HepG2 (cell line): ENCODE data around the gene ZNF324B. TPM values are rescaled to one million over a fixed set of nuclear protein-coding genes. Genes with fewer than 3 reads are reported as not detected.

Experiments
- ATAC-seq: fragments of 200-7000 bp; cut with Tn5 transposase; 3 replicates; pipeline ENCODE4 v1.9.1; 2020; ENCODE audit warnings: mild to moderate bottlenecking, moderate library complexity
- BruUV-seq: library from RNA; stranded (reverse); fragments of 400-500 nt; replicated peaks from 2 replicates; lab custom pipeline; 2021; lab: Mats Ljungman, UMichigan
- CTCF ChIA-PET: fragments of 300-600 bp; formaldehyde crosslinking; extraction: SDS; loops from one replicate; lab custom pipeline; 2021; ENCODE audit warnings: low total read pairs, inconsistent platforms, low intra/inter-chr PET ratio; lab: Yijun Ruan, JAX
- POLR2A ChIA-PET: fragments of 350-600 bp; sonication (Branson Sonifier 250); formaldehyde crosslinking; loops from one replicate; lab custom pipeline; 2020; ENCODE audit warnings: antibody characterized with exemption, inconsistent platforms; lab: Yijun Ruan, JAX
- DNase-seq: peaks from one replicate; pipeline ENCODE4 v3.0.0-alpha.2; 2015; ENCODE audit warnings: low spot score
- FAIRE-seq: peaks from 3 replicates; lab custom pipeline; 2011; peaks lifted over from hg19 to GRCh38; lab: Jason Lieb, UNC
- H2AFZ ChIP-seq: one replicate; pipeline ENCODE4 v1.6.1; 2011; ENCODE audit warnings: low read length, inconsistent platforms
- H3K27ac ChIP-seq: fragments of 300-600 bp; 3 replicates; pipeline ENCODE4 v1.8.0; 2011; ENCODE audit warnings: mixed run types, mild to moderate bottlenecking, mixed read lengths, low read length, inconsistent platforms; ENCODE audit not compliant: insufficient read depth; ENCODE audit errors: extremely low read length
- H3K27me3 ChIP-seq, 2 experiments: fragments of 200-600 bp in 1 of 2; 2 replicates in 1 of 2; 3 replicates in 1 of 2; pipeline versions ENCODE4 v1.6.0 to v1.8.0; 2011; ENCODE audit warnings: low read length in 2 of 2, mild to moderate bottlenecking in 2 of 2, moderate library complexity in 2 of 2, inconsistent platforms in 1 of 2; ENCODE audit not compliant: insufficient read depth in 2 of 2, control insufficient read depth in 1 of 2
- H3K36me3 ChIP-seq, 2 experiments: fragments of 200-600 bp in 1 of 2; replicated peaks in 1 of 2; 2 replicates in 1 of 2; 3 replicates in 1 of 2; pipeline versions ENCODE4 v1.5.1 to v1.8.0; 2011; ENCODE audit warnings: low read length in 2 of 2, inconsistent platforms in 1 of 2; ENCODE audit not compliant: insufficient read depth in 2 of 2, control insufficient read depth in 1 of 2
- H3K4me1 ChIP-seq: 2 replicates; pipeline ENCODE4 v1.5.1; 2012; ENCODE audit warnings: low read length, inconsistent platforms; ENCODE audit not compliant: insufficient read depth
- H3K4me2 ChIP-seq: 2 replicates; pipeline ENCODE4 v1.6.0; 2011; ENCODE audit warnings: low read depth, low read length, inconsistent platforms
- H3K4me3 ChIP-seq, 3 experiments: fragments of 200-600 bp in 1 of 3; sonication (generic), shearing (Covaris generic) in 1 of 3; replicated peaks in 1 of 3; 2 replicates each; pipeline ENCODE4 v1.5.1; 2011 to 2016; ENCODE audit warnings: low read length in 3 of 3, inconsistent platforms in 2 of 3, low read depth in 2 of 3, mild to moderate bottlenecking in 2 of 3, control low read depth in 1 of 3, mixed read lengths in 1 of 3; ENCODE audit not compliant: insufficient read depth in 1 of 3
- H3K79me2 ChIP-seq: one replicate; pipeline ENCODE4 v1.6.1; 2011; ENCODE audit warnings: low read length, inconsistent platforms; ENCODE audit not compliant: insufficient read depth
- H3K9ac ChIP-seq: 2 replicates; pipeline ENCODE4 v1.6.0; 2011; ENCODE audit warnings: mild to moderate bottlenecking, low read depth, low read length, inconsistent platforms; ENCODE audit not compliant: insufficient read depth
- H3K9me3 ChIP-seq: 2 replicates; pipeline ENCODE4 v1.5.1; 2012; ENCODE audit warnings: mild to moderate bottlenecking, low read length
- H4K20me1 ChIP-seq: 2 replicates; pipeline ENCODE4 v1.6.0; 2011; ENCODE audit warnings: inconsistent platforms, mild to moderate bottlenecking, low read length, moderate library complexity; ENCODE audit not compliant: insufficient read depth
- ARNTL ChIP-seq: sonication (generic); formaldehyde crosslinking; IDR thresholded peaks from 2 replicates; pipeline ENCODE4 v1.4.0; 2020; ENCODE audit warnings: mild to moderate bottlenecking, missing genetic modification reagents
- BORCS8-MEF2B ChIP-seq: sonication (generic); formaldehyde crosslinking; IDR thresholded peaks from 2 replicates; pipeline ENCODE4 v1.8.0; 2022; ENCODE audit warnings: mild to moderate bottlenecking, missing genetic modification reagents
- CAMTA2 ChIP-seq: sonication (generic); formaldehyde crosslinking; IDR thresholded peaks from 2 replicates; pipeline ENCODE4 v1.4.0; 2020; ENCODE audit warnings: mild to moderate bottlenecking, missing genetic modification reagents, borderline replicate concordance
- GFI1 ChIP-seq: sonication (generic); formaldehyde crosslinking; IDR thresholded peaks from 2 replicates; pipeline ENCODE4 v1.5.0; 2020; ENCODE audit warnings: missing genetic modification reagents, mild to moderate bottlenecking, borderline replicate concordance
- GMEB1 ChIP-seq: sonication (generic); formaldehyde crosslinking; IDR thresholded peaks from 2 replicates; pipeline ENCODE4 v1.5.1; 2020; ENCODE audit warnings: missing genetic modification reagents, mild to moderate bottlenecking, borderline replicate concordance
- HMGXB4 ChIP-seq, 2 experiments: sonication (generic) in 1 of 2; formaldehyde crosslinking in 1 of 2; IDR thresholded peaks; 2 replicates each; pipeline versions ENCODE4 v1.4.0 to v1.6.1; 2018 to 2020; ENCODE audit warnings: missing genetic modification reagents in 2 of 2, borderline replicate concordance in 1 of 2, low read depth in 1 of 2, mild to moderate bottlenecking in 1 of 2, missing biosample characterization in 1 of 2
- IKZF4 ChIP-seq: sonication (generic); formaldehyde crosslinking; IDR thresholded peaks from 2 replicates; pipeline ENCODE4 v1.5.1; 2020; ENCODE audit warnings: borderline replicate concordance, mild to moderate bottlenecking, low read depth, missing genetic modification reagents; ENCODE audit errors: not compliant biosample characterization
- MBD4 ChIP-seq: IDR thresholded peaks from 2 replicates; pipeline ENCODE4 v1.6.1; 2012; ENCODE audit warnings: low read length, inconsistent platforms, borderline replicate concordance
- NFYB ChIP-seq: sonication (generic); formaldehyde crosslinking; IDR thresholded peaks from 2 replicates; pipeline ENCODE4 v1.4.0; 2020; ENCODE audit warnings: missing genetic modification reagents
- SNAPC5 ChIP-seq: sonication (generic); formaldehyde crosslinking; IDR thresholded peaks from 2 replicates; pipeline ENCODE4 v1.8.1; 2023; ENCODE audit warnings: mild to moderate bottlenecking, missing genetic modification reagents, borderline replicate concordance
- ZNF234 ChIP-seq: sonication (generic); formaldehyde crosslinking; conservative IDR thresholded peaks from 2 replicates; pipeline ENCODE4 v1.5.1; 2020; ENCODE audit warnings: mild to moderate bottlenecking, missing genetic modification reagents
- ZNF414 ChIP-seq: sonication (generic); formaldehyde crosslinking; IDR thresholded peaks from 2 replicates; pipeline ENCODE4 v1.5.0; 2020; ENCODE audit warnings: missing genetic modification reagents
- ZNF501 ChIP-seq: sonication (generic); formaldehyde crosslinking; IDR thresholded peaks from 2 replicates; pipeline ENCODE4 v1.5.1; 2020; ENCODE audit warnings: mild to moderate bottlenecking, moderate library complexity, missing genetic modification reagents
- ZNF788 ChIP-seq: sonication (generic); formaldehyde crosslinking; IDR thresholded peaks from 2 replicates; pipeline ENCODE4 v1.5.0; 2020; ENCODE audit warnings: mild to moderate bottlenecking, missing genetic modification reagents, borderline replicate concordance
- WGBS: methylation state at CpG from one replicate; pipeline ENCODE4 v1.1.6; 2017; ENCODE audit warnings: low lambda C conversion rate; 5-methylcytosine and 5-hydroxymethylcytosine counted together
- in situ Hi-C: cut with HindIII; loops from 2 replicates; pipeline ENCODE4 v1.10.0; 2017; ENCODE audit warnings: low pct_unique_long_range_greater_than_20kb; ENCODE audit not compliant: extremely low pct_ligation_motif_present
- intact Hi-C: fragments of 100-400 bp; cut with micrococcal nuclease; formaldehyde crosslinking; loops from one replicate; pipeline ENCODE4 v1.10.0; 2022; ENCODE audit not compliant: unreplicated experiment
- polyA plus RNA-seq, 8 experiments: library from polyadenylated mRNA; depleted of rRNA in 3 of 8; stranded (reverse) in 7 of 8; unstranded in 1 of 8; fragments of >200 nt; fragmentation: Illumina TruSeq in 4 of 8; extraction: Trizol in 4 of 8; gene quantifications; 2 replicates each; pipeline versions ENCODE4 v1.2.1 to v1.2.3, GENCODE V29; 2011 to 2016; ENCODE audit warnings: low read depth in 4 of 8, missing spikeins in 1 of 8, mixed read lengths in 1 of 8; ENCODE audit not compliant: insufficient read depth in 1 of 8
- total RNA-seq, 5 experiments: library from RNA; depleted of rRNA; stranded (reverse); fragments of >200 nt; fragmentation: Illumina TruSeq; extraction: Trizol; gene quantifications; 2 replicates each; pipeline ENCODE4 v1.2.3, GENCODE V29; 2016; ENCODE audit warnings: low read depth in 1 of 5

ZNF324B gene
- total and polyA plus RNA-seq, 2 of the 13 experiments (the other 11 are each of a cell fraction or from before 2014, with no cell fraction given): 0.53 to 3.0 TPM

GRCh38 chr19:58408152-58409009 is 43.0 kb upstream of the ZNF324B start, which contains the start of gene ZNF584:
TSS of gene ZNF584 (plus strand) at chr19:58408649. CDS start at chr19:58409148, 499 bp downstream.
- Histone ChIP-seq H3K27me3 (no peaks in the 10 kb centered on the region; a peak in 1 of 5 replicates), H4K20me1 (no peaks in the 10 kb centered on the region), H3K9ac (peak within 1 kb of the TSS; percentile 89), H3K36me3 (no peaks in the 10 kb centered on the region), H3K4me3 (peak within 1 kb of the TSS; percentile 89 to 98 (median 95)), H3K79me2 (peaks cover 21% of the 10 kb centered on the region), H3K4me1 (peaks cover 32% of the 10 kb centered on the region), H3K27ac (peak within 1 kb of the TSS; percentile 85), H2AFZ (peak within 1 kb of the TSS; percentile 46), H3K9me3 (no peaks in the 10 kb centered on the region), H3K4me2 (peak within 1 kb of the TSS; percentile 93)
- in situ Hi-C loops: no loop called here
- peak; percentile 90 for ATAC-seq
- ChIA-PET POLR2A (interaction anchor here (0.5 to 1.2 kb wide), 22 partner anchors 11 to 225 kb away, joined by 3 to 16 read pairs (median 4); partner anchors contain the start of genes RPS5, ZNF274, ZNF324B and ZNF497), CTCF (no interaction called here)
- no TSS peak for BruUV-seq
- WGBS: no CpG with 5 or more reads among the region's 100 CpGs
- DNase-seq: peak; percentile 89
- intact Hi-C loops: loop anchor here (5.0 kb wide), 3 partner anchors 44 to 81 kb away; partner anchors contain the start of genes ZNF324, ZNF324B and ZSCAN22
- peak; percentile 68 for FAIRE-seq
- TF ChIP-seq SNAPC5 (CRISPR knock-in tag): no peak
- TF ChIP-seq MBD4: no peak
- no peak; the same call in 1 of the 2 replicates for TF ChIP-seq ZNF788
- TF ChIP-seq GFI1: no peak
- TF ChIP-seq ZNF501: peak; percentile 92
- TF ChIP-seq ZNF414 (CRISPR knock-in tag): 0 out of 2 replicates have a peak, but pooled peaks have one; percentile 12
- peak; percentile 100 for TF ChIP-seq GMEB1 (CRISPR knock-in tag)
- peak in 1 of 2 experiments; percentile 89; a peak in 3 of 4 replicates for TF ChIP-seq HMGXB4 (CRISPR knock-in tag; IDR thresholded peaks at IDR 0.05; ENCODE audit: borderline replicate concordance in 1 of 2, low read depth in 1 of 2)
- TF ChIP-seq ZNF234 (CRISPR knock-in tag): peak; percentile 87
- TF ChIP-seq CAMTA2: peak; percentile 84; the same call in 1 of the 2 replicates
- peak; percentile 92 for TF ChIP-seq NFYB
- TF ChIP-seq ARNTL: peak; percentile 65; the same call in 1 of the 2 replicates
- TF ChIP-seq IKZF4: peak; percentile 50
- peak; percentile 63; the same call in 1 of the 2 replicates for TF ChIP-seq BORCS8-MEF2B (CRISPR knock-in tag)
